GM12892 (cell line): Measurements from ENCODE around the gene NR4A3.

Experiments
- POLR2A ChIP-seq: IDR thresholded peaks from 2 replicates; pipeline ENCODE4 v1.6.1; 2011; ENCODE audit warnings: low read depth, low read length, control low read depth
- POLR2AphosphoS5 ChIP-seq: IDR thresholded peaks from 2 replicates; pipeline ENCODE4 v1.6.1; 2011; ENCODE audit warnings: low read depth, low read length, control low read depth
- TAF1 ChIP-seq: IDR thresholded peaks from 2 replicates; pipeline ENCODE4 v1.6.1; 2011; ENCODE audit warnings: low read depth, mild to moderate bottlenecking, control low read depth, low read length, borderline replicate concordance

GRCh38 chr9:99819856-99820684, 1.6 kb upstream of the NR4A3 start:
- TF ChIP-seq POLR2A, result no peak; the same call in 1 of the 2 replicates
- no peak for TF ChIP-seq POLR2AphosphoS5
- TF ChIP-seq TAF1, result no peak
